ENCODE measurements around the gene TRIO. TPM values are rescaled to one million over a fixed set of nuclear protein-coding genes. Genes with fewer than 3 reads are reported as not detected.

TRIO gene
- total RNA-seq, 1 donor from 2014 or later: 89.8 TPM

- intact Hi-C loops (cut with DNase I): no loop called here
- no peak for DNase-seq (ENCODE audit: low spot score)
These were observed 72.8 kb downstream of the TRIO start for GRCh38 chr5:14215901-14216300.

DNA sequence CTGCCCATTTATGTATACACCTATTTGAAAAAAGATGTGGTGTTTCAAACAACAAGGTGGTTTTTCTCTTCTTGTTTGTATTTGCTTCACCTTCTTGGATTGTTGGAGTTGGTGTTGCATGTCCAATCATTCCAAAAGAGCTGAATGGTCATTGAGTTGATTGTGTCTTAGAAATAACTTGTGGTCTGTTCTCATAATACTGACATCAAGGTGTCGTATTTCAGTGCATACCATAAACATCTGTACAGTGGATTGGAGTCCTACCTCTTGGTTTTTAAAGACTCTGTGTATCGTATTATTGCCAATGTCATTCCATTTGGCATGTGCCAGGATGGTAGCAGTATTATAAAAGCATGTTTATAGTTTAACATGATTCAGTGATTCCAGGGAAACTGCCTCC is 73.2 kb downstream of the TRIO start:
- intact Hi-C loops (cut with DNase I): no loop called here
- no peak for DNase-seq (ENCODE audit: low spot score)

DNA sequence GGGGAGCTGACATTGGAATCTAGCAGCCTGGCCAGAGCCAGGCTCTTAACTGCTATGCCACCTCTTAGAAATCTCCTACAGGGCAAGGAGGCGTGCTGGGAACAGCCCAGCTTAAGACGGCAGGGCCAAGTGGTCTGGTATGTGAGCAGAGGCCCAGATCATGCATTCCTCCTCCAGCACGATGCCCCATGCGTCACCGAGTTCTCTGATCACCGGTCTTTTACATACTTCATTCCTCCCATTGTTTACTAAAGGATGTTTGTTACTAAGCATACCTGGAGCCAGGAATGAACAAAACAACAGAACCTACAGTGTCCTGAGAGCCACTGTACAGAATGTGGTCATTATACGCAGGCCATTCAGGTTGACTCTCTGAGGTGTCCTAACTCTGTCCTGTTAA is 73.8 kb downstream of the TRIO start:
- DNase-seq (ENCODE audit: low spot score): no peak
- intact Hi-C loops (cut with DNase I): no loop called here

GRCh38 chr5:14217587-14217986 is 74.4 kb downstream of the TRIO start:
- intact Hi-C loops (cut with DNase I): no loop called here
- DNase-seq (ENCODE audit: low spot score): no peak

DNA sequence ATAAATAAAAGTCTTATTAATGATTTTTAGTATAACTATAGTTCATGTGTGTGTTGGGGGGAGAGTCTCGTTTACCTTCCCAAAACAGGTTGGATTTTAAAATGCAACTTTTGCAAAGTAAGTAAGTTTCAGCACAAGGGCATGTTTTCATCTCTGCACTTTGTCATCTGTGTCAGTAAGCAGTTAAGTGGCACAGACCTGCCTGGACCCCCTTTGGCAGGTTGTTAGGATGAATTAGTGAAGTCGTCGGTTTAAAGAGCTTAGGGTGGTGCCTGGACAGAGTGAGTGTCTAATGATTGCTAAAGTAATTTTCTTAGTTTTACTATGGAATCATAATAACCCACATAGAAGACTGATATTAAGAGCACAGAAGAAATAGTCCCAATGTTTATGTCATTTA is 74.9 kb downstream of the TRIO start:
- intact Hi-C loops (cut with DNase I): no loop called here
- DNase-seq (ENCODE audit: low spot score): no peak

DNA sequence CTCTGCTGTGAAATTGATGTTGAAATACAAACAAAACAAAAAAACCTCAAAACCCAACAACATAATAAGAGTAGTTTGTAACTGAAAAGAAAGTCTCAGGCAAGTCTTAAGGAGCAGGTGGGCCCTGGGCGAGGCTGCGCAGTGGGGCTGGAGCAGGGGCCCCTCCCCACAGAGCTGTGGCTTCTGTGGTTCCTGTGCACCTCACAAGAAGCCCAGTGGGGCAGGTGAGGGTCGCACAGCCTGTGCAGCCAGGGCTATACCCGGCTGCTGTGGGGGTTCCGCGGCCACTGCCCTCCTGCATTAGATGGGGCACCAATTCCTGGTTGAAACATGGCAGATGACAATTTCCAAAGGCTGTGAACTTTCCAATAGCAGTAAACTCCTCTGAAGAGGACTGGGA is 75.3 kb downstream of the TRIO start:
- intact Hi-C loops (cut with DNase I): no loop called here
- no peak for DNase-seq (ENCODE audit: low spot score)

GRCh38 chr5:14218897-14219573 is 75.9 kb downstream of the TRIO start:
- intact Hi-C loops (cut with DNase I): no loop called here
- DNase-seq (ENCODE audit: low spot score): no peak

DNA sequence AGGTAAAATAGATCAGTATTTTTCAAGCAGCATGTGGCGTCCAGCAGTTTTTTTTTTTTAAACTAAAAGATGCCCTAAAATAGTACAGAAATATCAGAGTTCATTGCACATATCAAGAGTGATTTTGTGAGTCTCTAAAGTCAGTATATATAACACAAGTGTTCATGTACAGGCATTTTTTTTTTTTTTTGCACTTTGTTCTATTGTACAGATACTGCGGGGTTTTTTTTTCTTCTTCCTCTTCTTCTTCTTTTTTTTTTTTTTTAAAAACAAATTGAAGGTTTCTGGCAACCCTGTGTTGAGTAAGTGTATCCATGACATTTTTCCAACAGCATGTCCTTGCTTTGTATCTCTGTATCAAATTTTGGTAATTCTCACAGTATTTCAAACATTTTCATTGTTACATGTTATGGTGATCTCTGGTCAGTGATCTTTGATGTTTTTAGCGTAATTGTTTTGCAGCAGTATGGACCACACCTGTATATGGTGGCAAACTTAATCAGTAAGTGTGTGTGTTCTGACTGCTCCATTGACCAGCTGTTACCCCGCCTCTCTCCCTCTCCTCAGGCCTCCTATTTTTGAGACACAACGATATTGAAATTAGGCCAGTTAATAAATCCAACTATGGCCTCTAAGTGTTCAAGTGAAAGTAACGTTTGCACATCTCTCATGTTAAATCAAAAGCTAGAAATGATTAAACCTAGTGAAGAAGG is 76.8 kb downstream of the TRIO start:
- intact Hi-C loops (cut with DNase I): loop anchor here (5.0 kb wide), 1 partner anchor 37 kb away; no protein-coding TSS in a partner anchor
- no peak for DNase-seq (ENCODE audit: low spot score)

- intact Hi-C loops (cut with DNase I): loop anchor here (5.0 kb wide), 1 partner anchor 37 kb away; no protein-coding TSS in a partner anchor
- DNase-seq (ENCODE audit: low spot score): no peak
These were observed 77.5 kb downstream of the TRIO start for GRCh38 chr5:14220642-14221041.

DNA sequence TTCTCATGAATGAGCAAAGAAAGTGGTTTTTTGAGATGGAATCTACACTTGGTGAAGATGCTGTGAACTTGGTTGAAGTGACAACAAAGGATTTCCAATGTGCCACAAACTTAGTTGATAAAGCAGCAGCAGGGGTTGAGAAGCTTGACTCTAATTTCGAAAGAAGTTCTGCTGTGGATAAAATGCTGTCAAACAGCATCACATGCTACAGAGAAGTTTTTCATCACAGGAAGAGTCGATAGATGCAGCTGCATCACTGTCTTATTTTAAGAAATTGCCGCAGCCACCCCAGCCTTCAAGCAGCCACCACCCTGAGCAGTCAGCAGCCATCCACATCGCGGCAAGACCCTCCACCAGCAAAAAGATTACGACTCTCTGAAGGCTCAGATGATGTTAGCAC is 78.6 kb downstream of the TRIO start:
- intact Hi-C loops (cut with DNase I): loop anchor here (5.0 kb wide), 1 partner anchor 36 kb away; no protein-coding TSS in a partner anchor
- DNase-seq (ENCODE audit: low spot score): no peak

DNA sequence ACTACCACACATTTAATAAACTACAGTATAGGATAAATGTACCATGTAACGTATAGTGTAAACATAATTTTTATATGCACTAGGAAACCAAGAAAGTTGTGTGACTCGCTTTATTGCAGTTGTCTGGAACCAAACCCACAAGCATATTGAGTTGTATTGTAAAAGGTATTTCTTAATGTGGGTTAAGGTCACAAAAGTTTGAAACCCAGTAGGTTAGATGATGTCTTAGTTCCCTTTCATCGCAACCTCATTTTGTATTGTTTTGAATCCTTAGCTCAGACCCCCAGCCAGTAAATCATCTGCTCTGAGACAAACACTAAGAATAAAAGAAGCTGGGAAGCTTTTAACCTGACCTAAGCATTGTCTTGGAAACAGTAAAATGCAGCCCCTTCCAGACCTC is 79.1 kb downstream of the TRIO start:
- intact Hi-C loops (cut with DNase I): loop anchor here (5.0 kb wide), 1 partner anchor 35 kb away; no protein-coding TSS in a partner anchor
- DNase-seq (ENCODE audit: low spot score): no peak

GRCh38 chr5:14223372-14223771 is 80.2 kb downstream of the TRIO start:
- intact Hi-C loops (cut with DNase I): loop anchor here (5.0 kb wide), 1 partner anchor 34 kb away; no protein-coding TSS in a partner anchor
- DNase-seq (ENCODE audit: low spot score): no peak

GRCh38 chr5:14225173-14225834 is 82.2 kb downstream of the TRIO start:
- intact Hi-C loops (cut with DNase I): no loop called here
- no peak for DNase-seq (ENCODE audit: low spot score)

GRCh38 chr5:14226149-14226548 is 83.0 kb downstream of the TRIO start:
- DNase-seq (ENCODE audit: low spot score): no peak
- intact Hi-C loops (cut with DNase I): no loop called here

- no peak for DNase-seq (ENCODE audit: low spot score)
- intact Hi-C loops (cut with DNase I): no loop called here
These were observed 83.4 kb downstream of the TRIO start for GRCh38 chr5:14226554-14226953.

DNA sequence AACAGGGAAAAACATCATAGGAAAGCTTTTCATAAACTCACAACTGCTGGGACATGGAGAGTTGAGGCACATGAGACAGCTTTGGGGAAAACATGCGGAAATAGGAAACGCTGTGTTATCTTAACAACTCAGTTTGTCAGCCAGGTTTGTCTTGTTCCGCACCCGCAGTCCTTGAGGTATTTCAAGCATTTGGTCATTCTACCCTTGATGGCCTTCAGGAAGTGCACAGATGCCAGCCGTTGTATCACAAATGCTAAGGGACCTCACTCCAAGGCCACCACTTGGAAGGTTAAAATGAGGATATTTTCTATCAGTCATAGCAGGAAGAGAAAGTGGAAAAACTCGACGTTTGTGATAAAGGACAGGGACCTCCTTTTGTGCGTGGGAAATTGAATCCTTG is 83.8 kb downstream of the TRIO start:
- no peak for DNase-seq (ENCODE audit: low spot score)
- intact Hi-C loops (cut with DNase I): no loop called here

GRCh38 chr5:14227513-14227912 is 84.4 kb downstream of the TRIO start:
- intact Hi-C loops (cut with DNase I): no loop called here
- DNase-seq (ENCODE audit: low spot score): no peak

DNA sequence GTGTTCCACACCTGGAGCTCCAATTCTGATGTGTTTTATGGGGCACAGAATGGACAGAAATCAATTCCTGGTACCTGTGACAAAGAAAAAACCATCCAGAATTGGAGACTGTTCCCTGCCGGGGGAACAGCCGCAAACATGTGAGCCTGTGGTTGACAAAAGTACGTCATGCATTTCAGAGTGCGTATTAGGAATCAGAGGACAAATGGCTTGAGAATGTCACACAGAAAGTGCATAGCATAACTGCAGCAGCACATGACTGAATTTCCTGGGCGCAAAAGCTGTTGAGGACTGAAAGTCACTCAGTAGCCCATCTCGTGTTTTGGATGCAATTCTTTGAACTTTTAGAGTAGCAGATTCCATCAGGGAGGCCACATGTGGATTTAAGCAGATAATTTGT is 85.1 kb downstream of the TRIO start:
- DNase-seq (ENCODE audit: low spot score): no peak
- intact Hi-C loops (cut with DNase I): no loop called here

GRCh38 chr5:14229181-14229580 is 86.0 kb downstream of the TRIO start:
- intact Hi-C loops (cut with DNase I): no loop called here
- no peak for DNase-seq (ENCODE audit: low spot score)

- intact Hi-C loops (cut with DNase I): no loop called here
- no peak for DNase-seq (ENCODE audit: low spot score)
These were observed 86.6 kb downstream of the TRIO start for GRCh38 chr5:14229734-14230133.

DNA sequence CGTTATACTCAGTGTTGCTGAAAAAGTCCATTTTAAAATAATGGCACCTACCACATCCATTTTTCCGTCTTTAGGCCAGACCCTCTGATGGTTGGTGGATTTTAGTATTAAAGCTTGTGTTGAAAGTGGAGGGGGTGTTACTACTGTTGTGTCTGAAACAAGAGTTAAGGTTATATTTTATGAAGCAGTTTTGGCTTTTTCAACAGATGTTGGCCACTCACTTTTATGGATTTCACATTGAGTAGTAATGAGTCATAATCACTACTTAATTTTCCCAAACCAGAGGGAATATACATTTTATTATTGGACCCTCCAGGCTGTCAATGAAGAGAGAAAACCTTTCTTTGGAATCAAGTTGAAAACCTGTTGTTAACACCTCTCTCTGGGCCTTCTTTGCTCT is 88.0 kb downstream of the TRIO start:
- intact Hi-C loops (cut with DNase I): no loop called here
- DNase-seq (ENCODE audit: low spot score): no peak

Data from cardiac septum (tissue), 1 donor.